ENCODE measurements around the gene CXCL17. TPM values are rescaled to one million over a fixed set of nuclear protein-coding genes. Genes with fewer than 3 reads are reported as not detected.
"Not testable (repeated sequence)": the region's sequence is repeated elsewhere in the genome, so short reads cannot be mapped to it uniquely, and the experiment has no call there.

CXCL17 gene
- total and polyA plus RNA-seq, 12 donors = 0.27 to 0.50 (median 0.31) TPM; not detected in 8

DNA sequence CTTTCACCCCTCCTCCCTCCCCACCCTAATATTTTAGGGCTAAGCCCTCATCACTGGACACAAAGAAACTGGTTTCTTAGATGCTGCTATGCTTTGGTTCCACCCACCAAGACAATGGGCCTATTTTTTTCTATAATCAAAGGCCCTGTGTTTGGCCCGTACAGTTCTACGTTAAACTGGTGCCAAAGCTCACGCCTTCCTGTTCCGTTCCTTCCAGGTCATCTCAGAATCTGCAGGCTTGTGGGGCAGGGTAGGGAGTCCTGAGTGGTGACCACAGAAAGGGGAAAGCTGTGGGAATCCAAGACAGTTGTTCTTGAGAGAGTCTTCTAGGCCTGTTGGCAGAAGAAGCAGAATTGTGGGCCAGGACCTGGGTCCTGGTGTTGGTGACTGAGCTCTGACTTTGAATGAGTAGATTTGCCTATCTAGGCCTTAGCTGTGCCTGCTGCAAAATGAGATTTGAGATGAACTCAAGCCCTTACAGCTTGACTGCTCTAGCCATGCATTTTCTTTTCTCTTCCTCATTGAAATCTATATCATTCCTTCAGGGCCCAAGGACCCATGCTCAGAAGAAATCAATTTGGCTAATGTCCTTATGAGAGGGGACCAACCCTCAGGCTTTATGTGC is 19.1 kb upstream of the CXCL17 start:
- intact Hi-C loops (cut with DNase I) = no loop called here
- DNase-seq = no peak
- WGBS, 4 donors = 79 to 90% (median 85%) methylated on average over 4 of the region's 4 CpGs
- Histone ChIP-seq H3K4me1 (replicated peaks in 1 of 2) (peaks cover 0 to 10% of the 10 kb centered on the region in 2 donors), H3K36me3 (replicated peaks in 1 of 2) (no peaks in the 10 kb centered on the region), H3K4me3 (no peak overlapping the region), H3K27me3 (no peaks in the 10 kb centered on the region), H3K27ac (no peak overlapping the region), H3K9me3 (replicated peaks in 1 of 3) (no peaks in the 10 kb centered on the region)
- TF ChIP-seq, protein P1, sequence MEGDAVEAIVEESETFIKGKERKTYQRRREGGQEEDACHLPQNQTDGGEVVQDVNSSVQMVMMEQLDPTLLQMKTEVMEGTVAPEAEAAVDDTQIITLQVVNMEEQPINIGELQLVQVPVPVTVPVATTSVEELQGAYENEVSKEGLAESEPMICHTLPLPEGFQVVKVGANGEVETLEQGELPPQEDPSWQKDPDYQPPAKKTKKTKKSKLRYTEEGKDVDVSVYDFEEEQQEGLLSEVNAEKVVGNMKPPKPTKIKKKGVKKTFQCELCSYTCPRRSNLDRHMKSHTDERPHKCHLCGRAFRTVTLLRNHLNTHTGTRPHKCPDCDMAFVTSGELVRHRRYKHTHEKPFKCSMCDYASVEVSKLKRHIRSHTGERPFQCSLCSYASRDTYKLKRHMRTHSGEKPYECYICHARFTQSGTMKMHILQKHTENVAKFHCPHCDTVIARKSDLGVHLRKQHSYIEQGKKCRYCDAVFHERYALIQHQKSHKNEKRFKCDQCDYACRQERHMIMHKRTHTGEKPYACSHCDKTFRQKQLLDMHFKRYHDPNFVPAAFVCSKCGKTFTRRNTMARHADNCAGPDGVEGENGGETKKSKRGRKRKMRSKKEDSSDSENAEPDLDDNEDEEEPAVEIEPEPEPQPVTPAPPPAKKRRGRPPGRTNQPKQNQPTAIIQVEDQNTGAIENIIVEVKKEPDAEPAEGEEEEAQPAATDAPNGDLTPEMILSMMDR (IDR thresholded peaks at IDR 0.05) = no peak

DNA sequence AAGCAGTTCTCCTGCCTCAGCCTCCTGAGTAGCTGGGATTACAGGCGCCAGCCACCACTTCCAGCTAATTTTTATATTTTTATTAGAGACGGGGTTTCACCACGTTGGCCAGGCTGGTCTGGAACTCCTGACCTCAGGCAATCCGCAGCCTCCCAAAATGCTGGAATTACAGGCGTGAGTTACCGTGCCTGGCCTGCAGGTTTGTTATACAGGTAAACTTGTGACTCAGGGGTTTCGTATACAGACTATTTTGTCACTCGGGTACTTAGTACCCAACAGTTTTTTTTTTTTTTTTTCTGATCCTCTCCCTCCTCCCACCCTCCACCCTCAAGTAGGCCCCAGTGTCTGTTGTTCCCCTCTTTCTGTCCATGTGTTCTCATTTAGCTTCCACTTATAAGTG is 18.5 kb upstream of the CXCL17 start:
- H3K4me1 ChIP-seq (replicated peaks in 1 of 2); H3K9me3 ChIP-seq (replicated peaks in 1 of 3); H3K27me3 ChIP-seq; H3K36me3 ChIP-seq (replicated peaks in 1 of 2); DNase-seq; intact Hi-C loops (cut with DNase I); H3K27ac ChIP-seq; H3K4me3 ChIP-seq: not testable (repeated sequence)
- WGBS, 4 donors = 91 to 97% (median 94%) methylated on average over 8 of the region's 8 CpGs

DNA sequence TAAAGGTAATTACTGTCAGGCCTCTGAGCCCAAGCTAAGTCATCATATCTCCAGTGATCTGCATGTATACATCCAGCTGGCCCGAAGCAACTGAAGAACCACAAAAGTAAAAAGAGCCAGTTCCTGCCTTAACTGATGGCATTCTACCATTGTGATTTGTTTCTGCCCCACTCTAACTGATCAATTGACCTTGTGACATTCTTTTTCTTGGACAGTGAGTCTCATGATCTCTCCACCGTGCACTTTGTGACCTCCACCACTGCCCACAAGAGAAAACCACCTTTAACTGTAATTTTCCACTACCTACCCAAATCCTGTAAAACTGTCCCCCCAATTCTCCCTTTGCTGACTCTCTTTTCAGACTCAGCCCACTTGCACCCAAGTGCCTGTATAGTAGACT is 17.2 kb upstream of the CXCL17 start:
- Histone ChIP-seq H3K4me3 (no peak overlapping the region), H3K9me3 (replicated peaks in 1 of 3) (no peaks in the 10 kb centered on the region), H3K27me3 (no peaks in the 10 kb centered on the region), H3K36me3 (replicated peaks in 1 of 2) (no peaks in the 10 kb centered on the region), H3K4me1 (replicated peaks in 1 of 2) (no peaks in the 10 kb centered on the region), H3K27ac (no peak overlapping the region)
- intact Hi-C loops (cut with DNase I) = no loop called here
- TF ChIP-seq, protein P1 (IDR thresholded peaks at IDR 0.05) = no peak
- TF ChIP-seq POLR2A (IDR thresholded peaks at IDR 0.05) = no peak
- no peak for DNase-seq
- 58 to 70% (median 67%) methylated on average over 2 of the region's 2 CpGs for WGBS, 4 donors

DNA sequence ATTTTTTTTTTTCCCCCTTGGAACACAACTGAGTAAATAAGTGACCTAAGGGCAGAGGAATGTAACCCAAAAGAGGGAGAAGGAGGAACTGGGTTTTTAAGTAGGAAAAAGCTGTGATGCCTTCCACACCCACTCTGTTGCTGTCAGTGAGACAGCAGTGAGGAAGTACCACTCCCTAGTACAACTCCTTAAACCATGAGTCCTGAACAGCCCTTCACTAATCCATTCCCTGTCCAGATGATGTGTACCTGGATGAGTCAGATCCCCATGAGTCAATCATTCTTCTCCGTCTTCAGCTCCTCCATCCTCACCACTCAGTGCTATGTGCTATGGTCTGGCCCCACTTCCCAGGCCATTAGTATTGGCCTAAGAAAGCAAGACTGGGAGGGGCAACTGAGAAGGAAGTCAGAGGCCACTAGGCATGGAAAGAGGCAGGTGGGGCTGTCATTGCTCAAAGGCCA is 12.9 kb upstream of the CXCL17 start:
- Histone ChIP-seq H3K27ac (no peak overlapping the region), H3K36me3 (replicated peaks in 1 of 2) (no peaks in the 10 kb centered on the region), H3K27me3 (no peaks in the 10 kb centered on the region), H3K4me1 (replicated peaks in 1 of 2) (no peaks in the 10 kb centered on the region), H3K4me3 (no peak overlapping the region), H3K9me3 (replicated peaks in 1 of 3) (no peaks in the 10 kb centered on the region)
- WGBS, 4 donors = 56 to 100% (median 65%) methylated on average over 1 of the region's 1 CpG
- DNase-seq = no peak
- TF ChIP-seq POLR2A (IDR thresholded peaks at IDR 0.05) = no peak
- TF ChIP-seq, protein P1 (IDR thresholded peaks at IDR 0.05) = no peak
- intact Hi-C loops (cut with DNase I) = no loop called here

DNA sequence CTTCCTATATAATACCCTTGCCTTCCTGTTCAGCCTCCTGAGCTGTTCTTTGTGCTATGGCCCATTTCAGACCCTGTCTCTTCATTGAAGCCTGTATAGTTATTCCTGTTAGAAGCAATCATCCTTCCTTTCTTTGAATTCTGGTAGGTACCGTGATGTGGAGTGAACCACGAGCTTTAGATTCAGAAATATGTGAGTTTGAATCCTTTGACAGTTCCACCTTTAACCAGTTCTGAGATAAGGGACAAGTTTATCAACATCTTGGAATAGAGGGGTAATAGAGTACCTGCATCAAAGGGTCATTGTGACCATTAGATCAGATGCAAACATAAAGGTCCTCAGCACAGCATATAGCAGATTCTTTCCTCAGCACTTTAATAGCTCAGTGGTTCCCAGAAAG is 12.3 kb upstream of the CXCL17 start:
- 85 to 92% (median 86%) methylated on average over 2 of the region's 2 CpGs for WGBS, 4 donors
- intact Hi-C loops (cut with DNase I) = no loop called here
- no peak for DNase-seq
- Histone ChIP-seq H3K9me3 (replicated peaks in 1 of 3) (no peaks in the 10 kb centered on the region), H3K27ac (no peak overlapping the region), H3K4me1 (replicated peaks in 1 of 2) (no peaks in the 10 kb centered on the region), H3K4me3 (no peak overlapping the region), H3K27me3 (no peaks in the 10 kb centered on the region), H3K36me3 (replicated peaks in 1 of 2) (no peaks in the 10 kb centered on the region)
- TF ChIP-seq, protein P1 (IDR thresholded peaks at IDR 0.05) = no peak
- TF ChIP-seq POLR2A (IDR thresholded peaks at IDR 0.05) = no peak
